Mesodermal cell (in vitro differentiated cells): ENCODE measurements around the gene SMIM30.

Source experiments
- H3K27ac ChIP-seq: 2 replicates; pipeline ENCODE4 v1.7.0; 2013; ENCODE audit warnings: mild to moderate bottlenecking, low read depth, low read length, moderate library complexity; ENCODE audit not compliant: severe bottlenecking
- H3K36me3 ChIP-seq: 2 replicates; pipeline ENCODE4 v1.7.1; 2013; ENCODE audit warnings: mild to moderate bottlenecking, low read length, moderate library complexity; ENCODE audit not compliant: control insufficient read depth, insufficient read depth
- H3K4me1 ChIP-seq: one replicate; pipeline ENCODE4 v1.7.1; 2013; ENCODE audit warnings: mild to moderate bottlenecking, low read length; ENCODE audit not compliant: insufficient read depth, control insufficient read depth, poor library complexity, severe bottlenecking
- H3K4me3 ChIP-seq: 2 replicates; pipeline ENCODE4 v1.7.0; 2013; ENCODE audit warnings: low read length, control low read depth, mild to moderate bottlenecking; ENCODE audit not compliant: insufficient read depth, poor library complexity, severe bottlenecking; ENCODE audit errors: extremely low read depth
- H3K9me3 ChIP-seq: 2 replicates; pipeline ENCODE4 v1.7.1; 2013; ENCODE audit warnings: mild to moderate bottlenecking, low read length, moderate library complexity; ENCODE audit not compliant: control insufficient read depth
- WGBS, 2 experiments: methylation state at CpG; one replicate each; pipeline ENCODE4 v1.1.5; 2013; ENCODE audit warnings: missing lambda C conversion rate in 2 of 2; ENCODE audit not compliant: insufficient coverage in 2 of 2; 5-methylcytosine and 5-hydroxymethylcytosine counted together

SMIM30 gene

DNA sequence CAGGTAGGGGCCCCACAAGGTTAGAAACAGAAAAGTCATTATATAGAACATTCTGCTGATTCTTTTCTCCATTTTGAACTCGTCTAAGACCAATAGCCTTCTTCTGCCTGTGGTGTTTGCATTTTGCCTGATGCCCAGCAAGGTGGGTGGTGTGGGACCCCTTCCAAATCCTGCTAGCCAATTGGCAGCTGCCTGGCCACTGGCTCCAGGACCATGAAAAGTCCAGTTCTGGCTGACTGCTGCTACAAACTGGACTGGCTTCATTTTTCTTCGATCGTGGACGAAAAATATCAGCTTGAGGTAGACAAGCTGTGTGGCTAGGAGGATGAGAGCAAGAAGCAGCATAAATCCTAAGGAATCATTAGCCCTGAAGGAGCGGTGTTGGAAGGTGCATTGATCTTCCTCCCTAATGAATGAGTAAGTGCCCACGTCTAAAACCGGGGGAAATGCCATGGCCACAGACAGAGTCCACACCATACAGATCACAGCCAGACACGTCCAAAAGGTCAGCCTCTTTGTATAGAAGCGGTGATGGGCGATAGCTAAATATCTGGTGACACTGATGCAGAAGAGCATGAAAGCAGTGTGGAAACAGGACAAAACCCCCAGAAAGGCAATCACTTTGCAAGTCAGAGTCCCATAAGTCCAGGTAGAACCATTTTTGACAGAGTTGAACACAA is 34.4 kb downstream of the SMIM30 start:
- Histone ChIP-seq H3K4me3 (no peak overlapping the region), H3K27ac (no peak overlapping the region), H3K4me1 (no peaks in the 10 kb centered on the region), H3K9me3 (no peaks in the 10 kb centered on the region), H3K36me3 (no peaks in the 10 kb centered on the region)
- WGBS, 2 experiments = 88 to 92% methylated on average over 6 of the region's 10 CpGs

DNA sequence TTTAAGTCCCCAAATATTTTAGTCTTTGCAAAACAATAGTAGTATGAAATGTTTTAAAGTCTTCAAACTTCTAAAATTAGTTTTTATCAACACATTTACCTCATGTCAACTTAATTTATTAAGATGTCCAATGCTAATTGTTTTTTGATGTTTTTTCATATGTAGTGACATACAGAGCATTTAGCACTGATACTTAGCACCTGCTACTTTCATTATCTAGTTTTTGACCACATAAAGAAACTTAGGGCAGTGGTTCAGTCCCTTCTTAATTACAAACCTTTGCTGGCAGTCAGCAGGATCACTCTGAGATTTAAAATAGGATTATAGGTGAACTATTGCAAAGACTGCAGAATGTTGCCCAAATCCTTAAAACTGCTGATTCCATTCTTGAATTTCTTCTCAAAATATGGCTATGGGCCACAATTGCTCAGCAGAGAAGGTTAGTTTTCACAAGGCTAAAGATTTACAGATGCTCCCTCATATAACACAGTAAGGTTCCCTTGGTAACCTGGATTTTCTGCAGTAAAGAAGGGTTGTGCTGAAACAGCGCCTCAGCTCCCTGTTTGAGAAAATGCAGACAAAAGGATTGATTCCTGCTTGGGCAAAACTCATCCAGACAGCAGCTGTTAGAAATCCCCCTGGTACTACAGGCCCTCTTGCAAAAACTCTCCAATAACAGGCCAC is 35.1 kb downstream of the SMIM30 start:
- Histone ChIP-seq H3K36me3 (no peaks in the 10 kb centered on the region), H3K27ac (no peak overlapping the region), H3K4me3 (no peak overlapping the region), H3K9me3 (no peaks in the 10 kb centered on the region), H3K4me1 (no peaks in the 10 kb centered on the region)
- WGBS, 2 experiments = 57% methylated on average over 1 of the region's 1 CpG; no CpG with 5 or more reads in 1 of the 2 experiments

DNA sequence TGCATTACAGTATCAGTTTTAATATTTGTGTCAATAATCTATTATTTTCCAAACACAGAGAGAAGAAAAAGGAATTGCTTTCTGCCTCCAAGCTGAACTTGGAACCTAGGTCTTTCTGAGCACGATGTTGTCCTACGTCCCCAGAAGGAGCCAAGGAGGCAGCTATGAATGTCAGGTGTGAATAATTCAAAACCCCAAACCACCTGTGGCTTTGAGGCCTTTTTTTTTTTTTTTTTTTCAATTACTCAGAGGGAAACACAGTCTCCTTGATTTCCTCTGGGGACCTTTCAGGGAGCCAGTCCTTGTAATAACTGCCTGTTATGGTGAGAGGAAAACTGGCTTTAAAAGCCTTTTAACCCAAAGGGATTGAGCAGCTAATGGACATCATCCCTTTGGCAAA is 40.0 kb downstream of the SMIM30 start:
- Histone ChIP-seq H3K4me3 (no peak overlapping the region), H3K9me3 (no peaks in the 10 kb centered on the region), H3K4me1 (no peaks in the 10 kb centered on the region), H3K27ac (no peak overlapping the region), H3K36me3 (no peaks in the 10 kb centered on the region)
- 60% methylated on average over 2 of the region's 2 CpGs; no CpG with 5 or more reads in 1 of the 2 experiments for WGBS, 2 experiments

DNA sequence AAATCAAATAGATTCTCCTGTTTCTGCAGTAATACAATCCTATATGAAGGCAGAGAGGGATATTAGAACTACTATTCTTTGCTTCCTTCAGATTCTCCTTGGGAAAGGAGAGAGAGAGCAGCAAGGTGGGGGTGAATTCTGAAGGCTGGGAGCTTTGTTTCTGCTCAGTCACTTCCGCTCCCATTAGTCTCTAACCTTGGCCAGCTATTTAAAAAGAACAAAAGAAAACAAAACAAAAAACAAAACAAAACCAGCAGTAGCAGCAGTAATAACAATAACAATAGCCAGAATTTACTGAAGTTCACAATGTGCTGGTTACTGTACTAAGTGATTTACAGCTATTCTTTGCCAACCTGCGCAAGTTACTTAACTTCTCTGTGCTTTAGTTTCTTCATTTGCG is 41.7 kb downstream of the SMIM30 start:
- no CpG with 5 or more reads among the region's 3 CpGs for WGBS, 2 experiments
- Histone ChIP-seq H3K27ac (no peak overlapping the region), H3K36me3 (no peaks in the 10 kb centered on the region), H3K4me1 (no peaks in the 10 kb centered on the region), H3K9me3 (no peaks in the 10 kb centered on the region), H3K4me3 (no peak overlapping the region)

DNA sequence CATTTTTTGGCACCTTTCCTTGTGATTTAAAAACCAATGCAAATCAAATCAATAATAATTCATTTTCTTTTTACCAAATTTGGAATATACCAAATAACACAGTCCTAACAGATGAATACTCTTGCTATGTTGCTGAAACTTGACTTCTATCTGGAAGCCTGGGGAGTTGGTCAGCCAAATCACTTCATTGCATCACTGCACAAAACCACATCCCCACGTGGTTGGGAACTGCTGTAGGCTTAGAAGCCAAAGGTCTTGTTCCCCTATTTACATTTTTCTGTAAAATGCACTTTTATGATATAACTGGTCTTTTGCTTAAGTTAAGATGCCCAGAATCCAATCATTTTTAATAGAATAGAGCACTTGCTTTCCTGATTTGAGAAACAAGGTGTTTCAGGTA is 46.9 kb downstream of the SMIM30 start:
- Histone ChIP-seq H3K4me1 (no peaks in the 10 kb centered on the region), H3K36me3 (no peaks in the 10 kb centered on the region), H3K9me3 (no peaks in the 10 kb centered on the region), H3K27ac (no peak overlapping the region), H3K4me3 (no peak overlapping the region)
- no CpG with 5 or more reads among the region's 1 CpG for WGBS, 2 experiments
